Dermis microvascular lymphatic vessel endothelial cell (primary cell): ENCODE results near the gene ADSS1. TPM values are rescaled to one million over a fixed set of nuclear protein-coding genes. Genes with fewer than 3 reads are reported as not detected.
A peak's percentile ranks its signal among the peaks of the same experiment; 100 is the strongest.

Source experiments
- DNase-seq, 2 donors: peaks; one replicate each; pipeline versions ENCODE4 v3.0.0 to v3.0.0-alpha.2; 2010; ENCODE audit warnings: low read depth in 2 of 2
- total RNA-seq: library from RNA; depleted of rRNA; stranded (reverse); fragments of >200 nt; gene quantifications from 2 replicates; pipeline ENCODE4 v1.2.1, GENCODE V29; 2014

ADSS1 gene
- 0.77 and 2.0 TPM in 2 replicates for total RNA-seq

- peak in 1 of 2 donors; percentile 53 for DNase-seq
These were observed at the start of gene ADSS1 for GRCh38 chr14:104723651-104724406. TSS of gene ADSS1 (plus strand) at chr14:104724229. CDS start at chr14:104724271, 42 bp downstream.

GRCh38 chr14:104675447-104675846, 48.6 kb upstream of the ADSS1 start:
- DNase-seq: no peak

- no peak for DNase-seq
These were observed 47.8 kb upstream of the ADSS1 start for GRCh38 chr14:104676130-104676693.

- DNase-seq: no peak
These were observed 47.1 kb upstream of the ADSS1 start for GRCh38 chr14:104676694-104677511.

- peak in 1 of 2 donors; percentile 85 for DNase-seq
These were observed 46.3 kb upstream of the ADSS1 start for GRCh38 chr14:104677512-104678332.

GRCh38 chr14:104678346-104678745, 45.7 kb upstream of the ADSS1 start:
- no peak for DNase-seq

GRCh38 chr14:104678901-104679705, 44.9 kb upstream of the ADSS1 start:
- DNase-seq: no peak

GRCh38 chr14:104680056-104680805, 43.8 kb upstream of the ADSS1 start:
- DNase-seq: peak in 1 of 2 donors; percentile 80

- peak in 1 of 2 donors; percentile 84 for DNase-seq
These were observed 43.0 kb upstream of the ADSS1 start for GRCh38 chr14:104680806-104681688.

- peak in 1 of 2 donors; percentile 90 for DNase-seq
These were observed 42.3 kb upstream of the ADSS1 start for GRCh38 chr14:104681689-104682074.

GRCh38 chr14:104682107-104682593, 41.9 kb upstream of the ADSS1 start:
- DNase-seq: no peak

- DNase-seq: no peak
These were observed 40.2 kb upstream of the ADSS1 start for GRCh38 chr14:104683653-104684448.

- DNase-seq: no peak
These were observed 39.6 kb upstream of the ADSS1 start for GRCh38 chr14:104684449-104684821.

GRCh38 chr14:104685216-104685997, 38.6 kb upstream of the ADSS1 start:
- DNase-seq: no peak

GRCh38 chr14:104685998-104686610, 37.9 kb upstream of the ADSS1 start:
- DNase-seq: no peak
